Esophagus squamous epithelium (tissue), 5 donors: ENCODE results near the gene CDC42SE1. TPM values are rescaled to one million over a fixed set of nuclear protein-coding genes. Genes with fewer than 3 reads are reported as not detected.

Source experiments
- DNase-seq: peaks from one replicate; lab custom pipeline; 2025; lab: John Stamatoyannopoulos, UW
- H3K27ac ChIP-seq, 4 donors: fragments of 200-600 bp; sonication (generic); one replicate each; pipeline ENCODE4 v1.5.1; 2016 to 2019; ENCODE audit warnings: mild to moderate bottlenecking in 1 of 4
- H3K27me3 ChIP-seq, 4 donors: fragments of 200-600 bp; sonication (generic); 1 replicate in 3 of 4; 2 replicates in 1 of 4; pipeline versions ENCODE4 v1.5.1 to v1.6.0; 2017 to 2021; ENCODE audit warnings: antibody characterized with exemption in 1 of 4
- H3K36me3 ChIP-seq, 3 donors: fragments of 200-600 bp; sonication (generic); one replicate each; pipeline ENCODE4 v1.5.1; 2016 to 2019
- H3K4me1 ChIP-seq, 3 donors: fragments of 200-600 bp; sonication (generic); one replicate each; pipeline ENCODE4 v1.5.1; 2017 to 2019
- H3K4me3 ChIP-seq, 4 donors: fragments of 200-600 bp; sonication (generic); 1 replicate in 3 of 4; 2 replicates in 1 of 4; pipeline ENCODE4 v1.5.1; 2016 to 2019; ENCODE audit warnings: mild to moderate bottlenecking in 2 of 4, moderate library complexity in 1 of 4
- H3K9me3 ChIP-seq, 3 donors: fragments of 200-600 bp; sonication (generic); one replicate each; pipeline ENCODE4 v1.5.1; 2016 to 2019
- POLR2A ChIP-seq, 4 donors: fragments of 450-650 bp; IDR thresholded peaks; one replicate each; pipeline ENCODE4 v1.6.1; 2017; ENCODE audit warnings: antibody characterized with exemption in 4 of 4, mild to moderate bottlenecking in 4 of 4, moderate library complexity in 3 of 4
- WGBS, 2 donors: methylation state at CpG; one replicate each; pipeline ENCODE4 v1.1.5; 2018; 5-methylcytosine and 5-hydroxymethylcytosine counted together
- intact Hi-C: fragments of 100-400 bp; cut with DNase I; formaldehyde crosslinking; loops from one replicate; pipeline ENCODE4 v1.15.0; 2022
- total RNA-seq, 4 donors: library from RNA; depleted of rRNA; stranded (reverse); fragments of >200 nt; gene quantifications; one replicate each; pipeline ENCODE4 v1.1.0, GENCODE V29; 2016
- TF ChIP-seq, protein P1 (sequence below), 6 experiments: fragments of 450-650 bp in 4 of 6; fragments of 200-600 bp in 2 of 6; sonication (generic) in 2 of 6; IDR thresholded peaks; one replicate each; pipeline ENCODE4 v1.5.1; 2016 to 2019; ENCODE audit warnings: antibody characterized with exemption in 6 of 6, mild to moderate bottlenecking in 4 of 6, moderate library complexity in 4 of 6
- donor health status: DM: yes; HTN: yes; CAD: no.

CDC42SE1 gene
- total RNA-seq, 4 donors from 2014 or later: 86.7 to 128 (median 115) TPM

DNA sequence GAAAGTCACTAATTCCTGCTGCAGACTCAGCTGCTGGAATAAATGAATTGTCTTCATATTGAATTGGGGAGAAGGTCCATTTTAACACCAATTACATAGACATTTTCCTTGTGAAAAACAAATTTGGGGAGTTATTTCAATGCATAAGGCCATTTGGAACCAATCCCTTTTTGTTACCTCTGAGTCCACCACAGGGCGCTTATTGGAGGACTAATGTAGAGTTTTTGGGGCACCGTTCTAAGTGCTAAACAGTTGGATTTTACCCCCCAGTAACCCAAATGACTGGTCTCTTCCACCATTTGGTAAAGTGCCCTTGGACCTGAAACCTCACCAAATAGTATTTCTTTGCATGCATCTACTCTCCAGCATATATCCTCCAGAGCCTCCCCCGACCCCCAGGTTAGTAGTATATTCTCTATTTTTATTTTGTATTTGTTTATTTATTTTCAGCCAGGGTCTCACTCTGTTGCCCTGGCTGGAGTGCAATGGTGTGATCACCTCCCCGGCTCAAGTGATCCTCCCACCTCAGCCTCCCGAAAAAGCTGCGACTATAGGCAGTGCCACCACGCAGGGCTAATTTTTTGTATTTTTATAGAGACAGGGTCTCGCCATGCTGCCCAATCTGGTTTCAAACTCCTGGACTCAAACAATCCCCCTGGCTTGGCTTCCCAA lies 49.6 kb downstream of the CDC42SE1 start:
- Histone ChIP-seq H3K4me3 (no peak overlapping the region), H3K9me3 (no peaks in the 10 kb centered on the region), H3K4me1 (peaks cover 32 to 77% (median 32%) of the 10 kb centered on the region in 3 donors), H3K27me3 (no peaks in the 10 kb centered on the region), H3K27ac (peak overlapping the region in 3 of 4 donors; percentile 88 to 95 (median 93)), H3K36me3 (peaks cover 0 to 21% (median 0%) of the 10 kb centered on the region in 3 donors)
- WGBS, 2 donors: 93 to 94% methylated on average over 8 of the region's 8 CpGs
- intact Hi-C loops: no loop called here
- DNase-seq: no peak
- TF ChIP-seq, protein P1, sequence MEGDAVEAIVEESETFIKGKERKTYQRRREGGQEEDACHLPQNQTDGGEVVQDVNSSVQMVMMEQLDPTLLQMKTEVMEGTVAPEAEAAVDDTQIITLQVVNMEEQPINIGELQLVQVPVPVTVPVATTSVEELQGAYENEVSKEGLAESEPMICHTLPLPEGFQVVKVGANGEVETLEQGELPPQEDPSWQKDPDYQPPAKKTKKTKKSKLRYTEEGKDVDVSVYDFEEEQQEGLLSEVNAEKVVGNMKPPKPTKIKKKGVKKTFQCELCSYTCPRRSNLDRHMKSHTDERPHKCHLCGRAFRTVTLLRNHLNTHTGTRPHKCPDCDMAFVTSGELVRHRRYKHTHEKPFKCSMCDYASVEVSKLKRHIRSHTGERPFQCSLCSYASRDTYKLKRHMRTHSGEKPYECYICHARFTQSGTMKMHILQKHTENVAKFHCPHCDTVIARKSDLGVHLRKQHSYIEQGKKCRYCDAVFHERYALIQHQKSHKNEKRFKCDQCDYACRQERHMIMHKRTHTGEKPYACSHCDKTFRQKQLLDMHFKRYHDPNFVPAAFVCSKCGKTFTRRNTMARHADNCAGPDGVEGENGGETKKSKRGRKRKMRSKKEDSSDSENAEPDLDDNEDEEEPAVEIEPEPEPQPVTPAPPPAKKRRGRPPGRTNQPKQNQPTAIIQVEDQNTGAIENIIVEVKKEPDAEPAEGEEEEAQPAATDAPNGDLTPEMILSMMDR (IDR thresholded peaks at IDR 0.05): no peak
- TF ChIP-seq POLR2A (IDR thresholded peaks at IDR 0.05): no peak

DNA sequence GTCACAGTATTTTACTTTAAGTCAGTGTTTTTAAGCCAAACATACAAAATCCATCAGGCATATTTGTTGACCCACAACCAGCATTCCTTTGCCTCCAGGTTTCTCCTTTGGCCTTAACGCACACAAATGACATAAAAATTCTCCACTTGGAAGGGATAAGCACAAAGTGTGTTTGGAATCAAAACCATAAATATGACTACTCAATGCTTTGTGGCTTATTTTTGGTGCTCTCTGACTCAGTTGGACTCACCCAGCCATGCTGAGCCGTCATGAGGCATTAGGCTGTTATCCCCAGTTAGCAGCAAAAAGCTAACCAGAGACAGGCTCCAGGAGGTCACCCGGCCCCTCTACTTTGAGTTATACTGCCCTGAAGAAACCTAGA lies 50.2 kb downstream of the CDC42SE1 start:
- Histone ChIP-seq H3K27me3 (no peaks in the 10 kb centered on the region), H3K9me3 (no peaks in the 10 kb centered on the region), H3K4me3 (peak overlapping the region; percentile 59 to 86 (median 76)), H3K36me3 (peaks cover 0 to 21% (median 0%) of the 10 kb centered on the region in 3 donors), H3K4me1 (peaks cover 33 to 83% (median 38%) of the 10 kb centered on the region in 3 donors), H3K27ac (peak overlapping the region; percentile 88 to 95 (median 92))
- intact Hi-C loops: no loop called here
- TF ChIP-seq, protein P1 (IDR thresholded peaks at IDR 0.05): no peak
- no peak for TF ChIP-seq POLR2A (IDR thresholded peaks at IDR 0.05)
- WGBS, 2 donors: 34 to 49% methylated on average over 3 of the region's 3 CpGs
- no peak for DNase-seq

DNA sequence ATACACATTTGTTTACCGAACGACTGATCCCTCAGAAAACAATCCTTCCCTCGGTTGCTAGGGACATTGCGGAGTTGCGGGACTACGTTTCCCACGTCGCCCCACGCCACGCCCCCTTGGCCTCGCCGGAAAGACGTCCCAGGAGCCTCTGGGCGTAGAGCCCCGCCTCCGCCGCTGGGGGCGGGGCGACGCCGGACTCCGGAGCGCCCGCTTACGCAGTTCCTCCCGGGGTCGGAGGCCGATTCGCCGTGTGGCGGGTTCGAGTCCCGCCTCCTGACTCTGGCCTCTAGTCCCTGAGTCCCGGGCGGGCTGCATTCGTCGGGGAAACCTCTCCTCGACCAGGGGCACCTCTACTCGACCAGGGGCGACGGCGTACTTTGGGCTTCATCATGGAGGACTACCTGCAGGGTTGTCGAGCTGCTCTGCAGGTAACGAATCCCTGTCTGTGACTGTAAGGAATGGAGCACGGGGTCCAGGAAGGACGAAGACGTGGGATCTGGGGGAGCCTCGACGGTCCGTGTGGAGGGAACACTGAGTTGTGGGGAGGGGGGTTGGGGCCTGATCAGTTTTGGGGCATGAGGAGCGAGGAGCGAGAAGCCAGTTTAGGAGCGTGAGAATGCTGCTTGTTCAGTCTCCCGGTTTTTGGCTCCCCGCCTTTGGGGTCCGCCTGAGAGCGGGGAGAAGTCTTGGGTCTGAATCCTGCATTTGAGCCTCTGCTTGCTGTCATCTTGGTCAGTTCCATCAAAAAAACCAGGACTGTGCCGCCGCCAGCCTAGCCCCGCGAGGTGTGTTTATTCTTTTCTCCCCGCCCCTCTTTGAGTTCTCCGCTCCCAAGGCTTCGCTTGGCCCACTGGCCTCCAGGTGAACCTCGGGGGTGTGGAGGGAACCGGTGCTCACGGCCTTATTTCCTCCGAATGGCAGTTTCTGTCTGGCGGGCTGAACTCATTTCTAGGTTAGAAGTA lies 50.9 kb downstream of the CDC42SE1 start, which contains the start of gene PRUNE1:
Gene PRUNE1, plus strand, starts transcription at position 206 of the 962 bp plus-strand sequence. Its CDS starts 184 bp downstream, at position 390.
- no peaks in the 10 kb centered on the region for H3K27me3 ChIP-seq
- WGBS, 2 donors: 0 to 1% methylated on average over 25 to 40 of the region's 69 CpGs
- H3K27ac ChIP-seq: peak within 1 kb of the TSS; percentile 88 to 95 (median 92)
- H3K4me3 ChIP-seq: peak within 1 kb of the TSS; percentile 62 to 86 (median 76)
- H3K9me3 ChIP-seq: no peaks in the 10 kb centered on the region
- DNase-seq: peak; percentile 64
- peak in 2 of 4 donors; percentile 46 to 71 for TF ChIP-seq POLR2A (IDR thresholded peaks at IDR 0.05)
- TF ChIP-seq, protein P1 (IDR thresholded peaks at IDR 0.05): peak in 4 of 6 experiments; percentile 10 to 43 (median 40)
- peaks cover 40 to 90% (median 45%) of the 10 kb centered on the region in 3 donors for H3K4me1 ChIP-seq
- intact Hi-C loops: no loop called here
- H3K36me3 ChIP-seq: peaks cover 0 to 16% (median 0%) of the 10 kb centered on the region in 3 donors

GRCh38 chr1:151007853-151008243 lies 51.6 kb downstream of the CDC42SE1 start:
- Histone ChIP-seq H3K4me1 (peaks cover 46 to 92% (median 51%) of the 10 kb centered on the region in 3 donors), H3K27me3 (no peaks in the 10 kb centered on the region), H3K27ac (peak overlapping the region; percentile 88 to 95 (median 92)), H3K4me3 (peak overlapping the region in 3 of 4 donors; percentile 59 to 86 (median 85)), H3K9me3 (no peaks in the 10 kb centered on the region), H3K36me3 (peaks cover 0 to 12% (median 0%) of the 10 kb centered on the region in 3 donors)
- intact Hi-C loops: no loop called here
- no peak for DNase-seq
- TF ChIP-seq POLR2A (IDR thresholded peaks at IDR 0.05): no peak
- TF ChIP-seq, protein P1 (IDR thresholded peaks at IDR 0.05): no peak
- WGBS, 2 donors: 7 to 12% methylated on average over 4 of the region's 4 CpGs
